Liver (tissue), 9 donors: ENCODE measurements around the gene ITGA8. TPM values are rescaled to one million over a fixed set of nuclear protein-coding genes. Genes with fewer than 3 reads are reported as not detected.
A peak's percentile ranks its signal among the peaks of the same experiment; 100 is the strongest.

ENCODE experiments used
- DNase-seq: peaks from one replicate; pipeline ENCODE4 v3.0.0-alpha.2; 2017; ENCODE audit warnings: low spot score
- H3K27ac ChIP-seq, 2 donors: one replicate each; pipeline ENCODE4 v1.7.0; 2013; ENCODE audit warnings: inconsistent platforms in 2 of 2, low read length in 2 of 2, control low read depth in 1 of 2, low read depth in 1 of 2, mild to moderate bottlenecking in 1 of 2
- H3K27me3 ChIP-seq, 4 donors: one replicate each; pipeline versions ENCODE4 v1.6.1 to v1.7.0; 2013; ENCODE audit warnings: low read length in 3 of 4, inconsistent platforms in 1 of 4, mild to moderate bottlenecking in 1 of 4, moderate library complexity in 1 of 4; ENCODE audit not compliant: control insufficient read depth in 4 of 4, insufficient read depth in 4 of 4
- H3K36me3 ChIP-seq, 4 donors: one replicate each; pipeline versions ENCODE4 v1.6.1 to v1.7.0; 2013; ENCODE audit warnings: low read length in 3 of 4, mild to moderate bottlenecking in 3 of 4, low read depth in 1 of 4, moderate library complexity in 1 of 4; ENCODE audit not compliant: control insufficient read depth in 4 of 4, insufficient read depth in 3 of 4
- H3K4me1 ChIP-seq, 4 donors: one replicate each; pipeline versions ENCODE4 v1.6.1 to v1.7.0; 2013; ENCODE audit warnings: low read length in 3 of 4, mild to moderate bottlenecking in 3 of 4, moderate library complexity in 1 of 4; ENCODE audit not compliant: control insufficient read depth in 4 of 4, insufficient read depth in 4 of 4
- H3K4me3 ChIP-seq, 3 donors: one replicate each; pipeline versions ENCODE4 v1.6.1 to v1.7.0; 2013; ENCODE audit warnings: low read length in 3 of 3, control low read depth in 1 of 3, low read depth in 1 of 3, mild to moderate bottlenecking in 1 of 3
- H3K9ac ChIP-seq, 2 donors: one replicate each; pipeline ENCODE4 v1.7.0; 2013; ENCODE audit warnings: low read length in 2 of 2, mild to moderate bottlenecking in 2 of 2, moderate library complexity in 2 of 2, control low read depth in 1 of 2, low read depth in 1 of 2
- H3K9me3 ChIP-seq, 4 donors: one replicate each; pipeline versions ENCODE4 v1.6.1 to v1.7.0; 2013; ENCODE audit warnings: low read length in 3 of 4; ENCODE audit not compliant: control insufficient read depth in 4 of 4
- ATF3 ChIP-seq: IDR thresholded peaks from 2 replicates; pipeline ENCODE4 v1.6.1; 2016; ENCODE audit warnings: antibody characterized with exemption
- CTCF ChIP-seq: fragments of 150-350 bp; IDR thresholded peaks from 2 replicates; pipeline ENCODE4 v1.5.1; 2017; ENCODE audit warnings: improper control_type of control experiment, low read depth, low read length; ENCODE audit not compliant: missing input control
- FOXA1 ChIP-seq: IDR thresholded peaks from 2 replicates; pipeline ENCODE4 v1.6.1; 2016; ENCODE audit warnings: antibody characterized with exemption
- FOXA2 ChIP-seq: IDR thresholded peaks from 2 replicates; pipeline ENCODE4 v1.6.1; 2016; ENCODE audit warnings: antibody characterized with exemption
- HNF4A ChIP-seq, 2 donors: conservative IDR thresholded peaks; 2 replicates each; pipeline ENCODE4 v1.6.1; 2016; ENCODE audit warnings: antibody characterized with exemption in 2 of 2, mild to moderate bottlenecking in 2 of 2
- HNF4G ChIP-seq: IDR thresholded peaks from 2 replicates; pipeline ENCODE4 v1.6.1; 2016; ENCODE audit warnings: antibody characterized with exemption
- JUND ChIP-seq, 2 donors: IDR thresholded peaks; 2 replicates each; pipeline ENCODE4 v1.6.1; 2016; ENCODE audit warnings: antibody characterized with exemption in 2 of 2
- MAX ChIP-seq: IDR thresholded peaks from 2 replicates; pipeline ENCODE4 v1.6.1; 2016; ENCODE audit warnings: antibody characterized with exemption
- NR2F2 ChIP-seq: IDR thresholded peaks from 2 replicates; pipeline ENCODE4 v1.6.1; 2016; ENCODE audit warnings: antibody characterized with exemption
- RAD21 ChIP-seq, 2 donors: IDR thresholded peaks; 2 replicates each; pipeline ENCODE4 v1.6.1; 2016; ENCODE audit warnings: antibody characterized with exemption in 2 of 2, mild to moderate bottlenecking in 2 of 2
- REST ChIP-seq: IDR thresholded peaks from 2 replicates; pipeline ENCODE4 v1.6.1; 2016; ENCODE audit warnings: antibody characterized with exemption, mild to moderate bottlenecking
- RXRA ChIP-seq, 2 donors: IDR thresholded peaks; 2 replicates each; pipeline ENCODE4 v1.6.1; 2017 to 2018; ENCODE audit warnings: antibody characterized with exemption in 2 of 2, mild to moderate bottlenecking in 1 of 2
- SP1 ChIP-seq: IDR thresholded peaks from 2 replicates; pipeline ENCODE4 v1.6.1; 2018; ENCODE audit warnings: antibody characterized with exemption, mild to moderate bottlenecking
- TAF1 ChIP-seq: conservative IDR thresholded peaks from 2 replicates; pipeline ENCODE4 v1.6.1; 2016; ENCODE audit warnings: antibody characterized with exemption, mild to moderate bottlenecking
- YY1 ChIP-seq: IDR thresholded peaks from 2 replicates; pipeline ENCODE4 v1.6.1; 2016; ENCODE audit warnings: antibody characterized with exemption, mild to moderate bottlenecking
- ZBTB33 ChIP-seq: IDR thresholded peaks from 2 replicates; pipeline ENCODE4 v1.6.1; 2016; ENCODE audit warnings: antibody characterized with exemption
- WGBS: extraction: QIAGEN DNeasy Blood & Tissue Kit; methylation state at CpG from one replicate; pipeline ENCODE4 v1.1.7; 2013; 5-methylcytosine and 5-hydroxymethylcytosine counted together
- polyA plus RNA-seq, 2 donors: library from polyadenylated mRNA; stranded (reverse) in 1 of 2; unstranded in 1 of 2; fragments of 200-250 nt in 1 of 2; fragments of >200 nt in 1 of 2; fragmentation: Nextera tagmentation in 1 of 2; extraction: Ambion mirVana in 1 of 2; gene quantifications; one replicate each; pipeline versions ENCODE4 v1.2.1 to v1.2.3, GENCODE V29; 2013 to 2015
- total RNA-seq, 2 donors: library from RNA; depleted of rRNA; stranded (reverse); fragments of >200 nt; gene quantifications; one replicate each; pipeline ENCODE4 v1.2.3, GENCODE V29; 2014
- donor health status: healthy.
- donor health status: healthy.
- donor health status: healthy.
- donor health status: healthy.
- donor health status: healthy.

Gene ITGA8
- total and polyA plus RNA-seq, 4 donors: 0.06 to 1.0 (median 0.60) TPM

- no peaks in the 10 kb centered on the region for H3K4me1 ChIP-seq
- 61% methylated on average over 5 of the region's 5 CpGs for WGBS
- no peak overlapping the region for H3K9ac ChIP-seq
- no peaks in the 10 kb centered on the region for H3K9me3 ChIP-seq
- no peak for DNase-seq
- no peaks in the 10 kb centered on the region for H3K27me3 ChIP-seq
- no peak overlapping the region for H3K27ac ChIP-seq
- no peaks in the 10 kb centered on the region for H3K36me3 ChIP-seq
- no peak for TF ChIP-seq FOXA2
- no peak for TF ChIP-seq ATF3
- peak; percentile 65 for TF ChIP-seq NR2F2
- no peak overlapping the region for H3K4me3 ChIP-seq
These were observed 61.5 kb downstream of the ITGA8 start for GRCh38 chr10:15658069-15658702.

GRCh38 chr10:15652757-15653156 lies 67.0 kb downstream of the ITGA8 start:
- no peak for DNase-seq
- TF ChIP-seq HNF4G (no peak), TAF1 (no peak), FOXA2 (no peak), RXRA (IDR thresholded peaks at IDR 0.05) (no peak), FOXA1 (no peak), JUND (IDR thresholded peaks at IDR 0.05) (no peak), ATF3 (no peak), YY1 (no peak), CTCF (no peak), ZBTB33 (no peak), NR2F2 (no peak), HNF4A (conservative IDR thresholded peaks at IDR 0.05) (no peak), SP1 (no peak), MAX (no peak), RAD21 (IDR thresholded peaks at IDR 0.05) (no peak), REST (no peak)
- Histone ChIP-seq H3K4me3 (no peak overlapping the region), H3K9me3 (no peaks in the 10 kb centered on the region), H3K36me3 (no peaks in the 10 kb centered on the region), H3K27ac (no peak overlapping the region), H3K27me3 (peaks cover 0 to 3% (median 0%) of the 10 kb centered on the region in 4 donors), H3K4me1 (no peaks in the 10 kb centered on the region), H3K9ac (no peak overlapping the region)
- 85% methylated on average over 4 of the region's 4 CpGs for WGBS
